ENCODE measurements around the gene HHIPL1. TPM values are rescaled to one million over a fixed set of nuclear protein-coding genes. Genes with fewer than 3 reads are reported as not detected.

HHIPL1 gene
- total RNA-seq, 1 experiment from 2014 or later, result 0.06 TPM

DNA sequence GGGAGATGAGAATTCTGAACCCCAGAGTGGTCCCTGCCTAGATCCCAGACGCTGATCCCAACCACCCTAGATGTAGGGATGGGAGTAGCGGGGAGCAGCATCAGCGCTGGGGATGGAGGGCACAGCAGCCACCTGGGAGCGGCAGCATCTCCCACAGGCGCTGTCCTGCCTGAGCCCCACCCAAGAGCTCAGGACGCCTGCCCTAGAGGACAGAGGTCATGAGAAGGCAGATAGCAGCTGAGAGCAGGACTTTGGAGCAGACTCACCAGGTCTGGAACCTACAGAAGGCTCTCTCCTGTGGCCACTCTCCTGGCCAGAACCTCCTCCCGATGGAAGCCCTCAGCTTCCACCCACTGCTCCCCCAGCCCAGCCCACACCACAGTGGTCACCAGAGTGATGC, 48.2 kb upstream of the HHIPL1 start:
- ChIA-PET POLR2A (ENCODE audit: low non-redundant PET) (no interaction called here), CTCF (no interaction called here)
- TF ChIP-seq, protein P1, sequence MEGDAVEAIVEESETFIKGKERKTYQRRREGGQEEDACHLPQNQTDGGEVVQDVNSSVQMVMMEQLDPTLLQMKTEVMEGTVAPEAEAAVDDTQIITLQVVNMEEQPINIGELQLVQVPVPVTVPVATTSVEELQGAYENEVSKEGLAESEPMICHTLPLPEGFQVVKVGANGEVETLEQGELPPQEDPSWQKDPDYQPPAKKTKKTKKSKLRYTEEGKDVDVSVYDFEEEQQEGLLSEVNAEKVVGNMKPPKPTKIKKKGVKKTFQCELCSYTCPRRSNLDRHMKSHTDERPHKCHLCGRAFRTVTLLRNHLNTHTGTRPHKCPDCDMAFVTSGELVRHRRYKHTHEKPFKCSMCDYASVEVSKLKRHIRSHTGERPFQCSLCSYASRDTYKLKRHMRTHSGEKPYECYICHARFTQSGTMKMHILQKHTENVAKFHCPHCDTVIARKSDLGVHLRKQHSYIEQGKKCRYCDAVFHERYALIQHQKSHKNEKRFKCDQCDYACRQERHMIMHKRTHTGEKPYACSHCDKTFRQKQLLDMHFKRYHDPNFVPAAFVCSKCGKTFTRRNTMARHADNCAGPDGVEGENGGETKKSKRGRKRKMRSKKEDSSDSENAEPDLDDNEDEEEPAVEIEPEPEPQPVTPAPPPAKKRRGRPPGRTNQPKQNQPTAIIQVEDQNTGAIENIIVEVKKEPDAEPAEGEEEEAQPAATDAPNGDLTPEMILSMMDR (conservative IDR thresholded peaks at IDR 0.05; ENCODE audit: low read depth, low read length), result no peak
- TF ChIP-seq EZH2 (IDR thresholded peaks at IDR 0.05; ENCODE audit: borderline replicate concordance, low read depth, low read length, poor library complexity, severe bottlenecking), result no peak
- H3K27ac ChIP-seq (ENCODE audit: low read depth, low read length, poor library complexity, severe bottlenecking), result no peak overlapping the region
- peaks cover 7% of the 10 kb centered on the region for H3K4me1 ChIP-seq (ENCODE audit: insufficient read depth, low read length, poor library complexity, severe bottlenecking)
- DNase-seq (ENCODE audit: low spot score), result no peak
- no peaks in the 10 kb centered on the region for H3K9me3 ChIP-seq (ENCODE audit: low read depth, low read length, poor library complexity, severe bottlenecking)
- no peaks in the 10 kb centered on the region for H3K27me3 ChIP-seq (replicated peaks; ENCODE audit: insufficient read depth, low read depth, low read length, poor library complexity)
- BruUV-seq (replicated peaks), result no TSS peak
- intact Hi-C loops (cut with micrococcal nuclease; ENCODE audit: unreplicated experiment), result no loop called here
- no peaks in the 10 kb centered on the region for H3K36me3 ChIP-seq (ENCODE audit: insufficient read depth, low read length, poor library complexity, severe bottlenecking)
- H3K4me3 ChIP-seq (ENCODE audit: low read depth, low read length, poor library complexity, severe bottlenecking), result no peak overlapping the region

DNA sequence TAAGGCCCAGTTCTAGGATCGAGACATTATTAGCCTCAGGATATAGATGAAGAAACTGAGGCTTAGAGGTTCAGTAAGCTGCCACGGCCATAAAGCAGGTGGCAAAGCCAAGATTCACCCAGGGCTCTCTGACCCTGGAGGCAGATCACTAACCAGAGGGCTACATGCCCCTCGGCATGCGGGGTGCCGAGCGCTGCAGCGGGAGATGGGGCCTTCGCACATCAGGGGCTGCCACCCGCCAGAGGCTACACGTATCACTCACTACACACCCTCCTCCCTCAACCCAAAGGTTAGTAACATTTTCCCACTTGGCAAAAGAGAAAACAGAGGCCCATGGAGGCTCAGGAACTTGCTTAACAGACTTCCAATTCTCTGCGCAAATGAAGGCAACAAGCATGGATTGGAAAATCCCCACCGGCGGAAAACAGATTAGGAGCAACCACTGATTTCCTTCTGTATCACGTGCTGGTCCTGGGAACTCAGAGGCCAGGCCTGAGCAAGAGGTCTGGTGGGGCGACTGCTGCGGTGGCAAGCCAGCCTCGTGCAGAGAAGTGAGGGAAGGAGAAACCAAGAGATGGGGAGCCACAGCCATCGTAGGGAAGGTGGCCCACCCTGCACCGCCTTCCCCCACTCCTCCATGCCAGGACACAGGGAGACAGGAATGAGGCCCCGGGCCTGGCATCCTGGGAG, 46.9 kb upstream of the HHIPL1 start:
- Histone ChIP-seq H3K36me3 (ENCODE audit: insufficient read depth, low read length, poor library complexity, severe bottlenecking) (no peaks in the 10 kb centered on the region), H3K9me3 (ENCODE audit: low read depth, low read length, poor library complexity, severe bottlenecking) (no peaks in the 10 kb centered on the region), H3K4me1 (ENCODE audit: insufficient read depth, low read length, poor library complexity, severe bottlenecking) (peaks cover 18% of the 10 kb centered on the region), H3K4me3 (ENCODE audit: low read depth, low read length, poor library complexity, severe bottlenecking) (no peak overlapping the region), H3K27ac (ENCODE audit: low read depth, low read length, poor library complexity, severe bottlenecking) (no peak overlapping the region), H3K27me3 (replicated peaks; ENCODE audit: insufficient read depth, low read depth, low read length, poor library complexity) (no peaks in the 10 kb centered on the region)
- BruUV-seq (replicated peaks), result no TSS peak
- ChIA-PET CTCF (no interaction called here), POLR2A (ENCODE audit: low non-redundant PET) (no interaction called here)
- no peak for TF ChIP-seq EZH2 (IDR thresholded peaks at IDR 0.05; ENCODE audit: borderline replicate concordance, low read depth, low read length, poor library complexity, severe bottlenecking)
- TF ChIP-seq, protein P1 (conservative IDR thresholded peaks at IDR 0.05; ENCODE audit: low read depth, low read length), result no peak
- DNase-seq (ENCODE audit: low spot score), result no peak
- intact Hi-C loops (cut with micrococcal nuclease; ENCODE audit: unreplicated experiment), result no loop called here

DNA sequence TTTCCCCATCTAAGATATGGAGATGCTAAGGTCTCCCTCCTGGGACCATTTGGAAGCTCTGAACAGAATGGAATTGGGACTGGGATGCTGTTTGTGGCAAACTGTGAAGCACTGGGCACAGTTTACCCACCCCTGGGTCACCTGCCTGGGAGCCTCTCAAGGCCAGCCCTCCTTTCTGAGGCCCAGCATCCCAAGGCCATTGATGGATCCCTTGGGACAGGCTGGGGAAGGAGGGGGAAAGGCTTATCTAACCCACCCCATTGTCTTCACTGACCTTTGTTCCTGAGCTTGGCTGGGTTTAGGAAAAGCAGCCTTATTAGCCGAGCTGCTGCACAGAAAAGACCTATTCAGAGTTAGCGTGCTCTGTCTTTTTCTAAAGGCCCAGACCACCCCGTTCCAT, 46.2 kb upstream of the HHIPL1 start:
- POLR2A ChIA-PET (ENCODE audit: low non-redundant PET), result no interaction called here
- no peak for TF ChIP-seq EZH2 (IDR thresholded peaks at IDR 0.05; ENCODE audit: borderline replicate concordance, low read depth, low read length, poor library complexity, severe bottlenecking)
- TF ChIP-seq, protein P1 (conservative IDR thresholded peaks at IDR 0.05; ENCODE audit: low read depth, low read length), result no peak
- no TSS peak for BruUV-seq (replicated peaks)
- Histone ChIP-seq H3K4me3 (ENCODE audit: low read depth, low read length, poor library complexity, severe bottlenecking) (no peak overlapping the region), H3K27ac (ENCODE audit: low read depth, low read length, poor library complexity, severe bottlenecking) (no peak overlapping the region), H3K4me1 (ENCODE audit: insufficient read depth, low read length, poor library complexity, severe bottlenecking) (peaks cover 18% of the 10 kb centered on the region), H3K36me3 (ENCODE audit: insufficient read depth, low read length, poor library complexity, severe bottlenecking) (no peaks in the 10 kb centered on the region), H3K27me3 (replicated peaks; ENCODE audit: insufficient read depth, low read depth, low read length, poor library complexity) (no peaks in the 10 kb centered on the region), H3K9me3 (ENCODE audit: low read depth, low read length, poor library complexity, severe bottlenecking) (no peaks in the 10 kb centered on the region)
- CTCF ChIA-PET, result no interaction called here
- DNase-seq (ENCODE audit: low spot score), result no peak
- intact Hi-C loops (cut with micrococcal nuclease; ENCODE audit: unreplicated experiment), result no loop called here

Measured in A673 (cell line).